Endothelial cell of umbilical vein (primary cell): ENCODE data around the gene PPEF2. TPM values are rescaled to one million over a fixed set of nuclear protein-coding genes. Genes with fewer than 3 reads are reported as not detected.
A peak's percentile ranks its signal among the peaks of the same experiment; 100 is the strongest.

Experiments
- Bru-seq: library from RNA; stranded (reverse); fragments of 400-500 nt; gene quantifications from one replicate; lab custom pipeline; 2021; lab: Mats Ljungman, UMichigan
- BruChase-seq, 2 experiments: library from RNA; stranded (reverse); fragments of 400-500 nt; gene quantifications; one replicate each; lab custom pipeline; 2021; lab: Mats Ljungman, UMichigan
- BruUV-seq: library from RNA; stranded (reverse); fragments of 400-500 nt; replicated peaks from 2 replicates; lab custom pipeline; 2021; lab: Mats Ljungman, UMichigan
- CTCF ChIA-PET: fragments of 300-600, 350-600 bp; sonication (Branson Sonifier 250); formaldehyde crosslinking; loops from one replicate; lab custom pipeline; 2021; ENCODE audit warnings: antibody characterized with exemption, inconsistent platforms; lab: Charles Lee
- POLR2A ChIA-PET: fragments of 300-600, 350-600 bp; sonication (Branson Sonifier 250); formaldehyde crosslinking; loops from one replicate; lab custom pipeline; 2021; ENCODE audit warnings: antibody characterized with exemption, inconsistent platforms; lab: Charles Lee
- DNase-seq: peaks from one replicate; pipeline ENCODE4 v3.0.0-alpha.2; 2011; ENCODE audit warnings: low read depth, low spot score
- FAIRE-seq: peaks from 2 replicates; lab custom pipeline; 2011; peaks lifted over from hg19 to GRCh38; lab: Jason Lieb, UNC
- H2AFZ ChIP-seq: 2 replicates; pipeline ENCODE4 v1.6.0; 2012; ENCODE audit warnings: low read depth, low read length, control low read depth, inconsistent platforms
- H3K27ac ChIP-seq: 2 replicates; pipeline ENCODE4 v1.5.1; 2011; ENCODE audit warnings: low read depth, mild to moderate bottlenecking, control low read depth, low read length, moderate library complexity; ENCODE audit not compliant: insufficient read depth
- H3K27me3 ChIP-seq, 2 experiments: 2 replicates each; pipeline versions ENCODE4 v1.6.0 to v1.6.1; 2011; ENCODE audit warnings: low read length in 2 of 2, mixed read lengths in 1 of 2; ENCODE audit not compliant: control insufficient read depth in 2 of 2, insufficient read depth in 2 of 2
- H3K36me3 ChIP-seq, 2 experiments: 2 replicates in 1 of 2; 3 replicates in 1 of 2; pipeline ENCODE4 v1.5.1; 2011; ENCODE audit warnings: low read length in 2 of 2, mild to moderate bottlenecking in 1 of 2, moderate library complexity in 1 of 2; ENCODE audit not compliant: control insufficient read depth in 2 of 2, insufficient read depth in 2 of 2; ENCODE audit errors: extremely low read depth in 1 of 2
- H3K4me1 ChIP-seq: 3 replicates; pipeline ENCODE4 v1.5.1; 2011; ENCODE audit warnings: mild to moderate bottlenecking, low read length; ENCODE audit not compliant: control insufficient read depth, insufficient read depth; ENCODE audit errors: extremely low read depth
- H3K4me2 ChIP-seq: 2 replicates; pipeline ENCODE4 v1.6.1; 2011; ENCODE audit warnings: low read length, control low read depth, mixed read lengths; ENCODE audit not compliant: insufficient read depth
- H3K4me3 ChIP-seq, 3 experiments: fragments of 200-600 bp in 1 of 3; sonication (generic), shearing (Covaris generic) in 1 of 3; replicated peaks in 1 of 3; 2 replicates each; pipeline ENCODE4 v1.5.1; 2011 to 2016; ENCODE audit warnings: control low read depth in 3 of 3, low read length in 3 of 3, mild to moderate bottlenecking in 2 of 3, inconsistent platforms in 1 of 3, low read depth in 1 of 3, moderate library complexity in 1 of 3; ENCODE audit not compliant: insufficient read depth in 1 of 3
- H3K79me2 ChIP-seq: 2 replicates; pipeline ENCODE4 v1.6.0; 2012; ENCODE audit warnings: low read length, inconsistent platforms; ENCODE audit not compliant: control insufficient read depth, insufficient read depth
- H3K9ac ChIP-seq: replicated peaks from 2 replicates; pipeline ENCODE3; 2011; ENCODE audit warnings: low read length, control low read depth; ENCODE audit not compliant: insufficient read depth; ENCODE audit errors: extremely low read depth
- H3K9me1 ChIP-seq: replicated peaks from 3 replicates; pipeline ENCODE4 v1.6.0; 2011; ENCODE audit warnings: mild to moderate bottlenecking, low read length; ENCODE audit not compliant: control insufficient read depth, insufficient read depth; ENCODE audit errors: extremely low read depth
- H3K9me3 ChIP-seq: replicated peaks from 2 replicates; pipeline ENCODE4 v1.5.1; 2012; ENCODE audit warnings: low read length, inconsistent platforms; ENCODE audit not compliant: control insufficient read depth, insufficient read depth
- H4K20me1 ChIP-seq: replicated peaks from 2 replicates; pipeline ENCODE3; 2011; ENCODE audit warnings: mild to moderate bottlenecking, low read length; ENCODE audit not compliant: control insufficient read depth, insufficient read depth; ENCODE audit errors: extremely low read depth
- EZH2 ChIP-seq: IDR thresholded peaks from 2 replicates; pipeline ENCODE4 v1.6.1; 2012; ENCODE audit warnings: borderline replicate concordance, low read depth, mild to moderate bottlenecking, moderate library complexity, low read length, inconsistent platforms; ENCODE audit not compliant: severe bottlenecking
- FOS ChIP-seq: IDR thresholded peaks from 2 replicates; pipeline ENCODE4 v1.6.1; 2011; ENCODE audit warnings: mild to moderate bottlenecking, low read length, moderate library complexity, borderline replicate concordance; ENCODE audit not compliant: insufficient read depth
- GATA2 ChIP-seq: IDR thresholded peaks from 2 replicates; pipeline ENCODE4 v1.7.0; 2011; ENCODE audit warnings: low read depth, mild to moderate bottlenecking, moderate library complexity, mixed read lengths, low read length; ENCODE audit not compliant: insufficient read length, insufficient read depth
- JUN ChIP-seq: IDR thresholded peaks from 2 replicates; pipeline ENCODE4 v1.6.1; 2011; ENCODE audit warnings: borderline replicate concordance, low read depth; ENCODE audit not compliant: insufficient read length, insufficient read depth
- POLR2A ChIP-seq: IDR thresholded peaks from 2 replicates; pipeline ENCODE4 v1.6.1; 2012; ENCODE audit warnings: low read depth, mild to moderate bottlenecking, control low read depth, low read length
- POLR2AphosphoS5 ChIP-seq: IDR thresholded peaks from 2 replicates; pipeline ENCODE4 v1.6.1; 2012; ENCODE audit warnings: low read depth, mild to moderate bottlenecking, control low read depth, low read length, moderate library complexity; ENCODE audit not compliant: insufficient read depth
- dilution Hi-C: fragments of 300-500 bp; cut with MboI; formaldehyde crosslinking; loops from one replicate; pipeline ENCODE4 v1.15.0; 2019; ENCODE audit warnings: low sequenced_read_pairs; ENCODE audit not compliant: extremely low pct_ligation_motif_present
- intact Hi-C: fragments of 100-400 bp; cut with micrococcal nuclease; formaldehyde crosslinking; loops from one replicate; pipeline ENCODE4 v1.10.0; 2022
- long read RNA-seq: library from polyadenylated mRNA; stranded (forward); transcript quantifications from one replicate; pipeline ENCODE4 v2.0.0, GENCODE V29; 2021
- polyA minus RNA-seq, 3 experiments: library from RNA; depleted of rRNA, polyadenylated mRNA; stranded (reverse); fragments of >200 nt; gene quantifications; 1 replicate in 1 of 3; 2 replicates in 2 of 3; pipeline ENCODE4 v1.2.3, GENCODE V29; 2011
- polyA plus RNA-seq, 4 experiments: library from polyadenylated mRNA; depleted of rRNA in 3 of 4; stranded (reverse) in 3 of 4; unstranded in 1 of 4; fragments of >200 nt; gene quantifications; 2 replicates each; pipeline versions ENCODE4 v1.2.1 to v1.2.3, GENCODE V29; 2011 to 2012; ENCODE audit warnings: missing spikeins in 1 of 4
- total RNA-seq: library from RNA; stranded (reverse); gene quantifications from 2 replicates; pipeline ENCODE4 v1.2.3, GENCODE V29; 2021
- TF ChIP-seq, protein P1 (sequence below), 2 donors: IDR thresholded peaks; 1 replicate in 1 of 2; 2 replicates in 1 of 2; pipeline ENCODE4 v1.5.1; 2011; ENCODE audit warnings: low read length in 2 of 2, mild to moderate bottlenecking in 2 of 2, moderate library complexity in 2 of 2, control low read depth in 1 of 2, inconsistent platforms in 1 of 2, low read depth in 1 of 2; ENCODE audit not compliant: insufficient read depth in 1 of 2; ENCODE audit errors: extremely low read depth in 1 of 2
- TF ChIP-seq, protein P2 (sequence below): IDR thresholded peaks from 2 replicates; pipeline ENCODE4 v1.6.1; 2011; ENCODE audit not compliant: insufficient read depth, insufficient read length

PPEF2 gene, protein sequence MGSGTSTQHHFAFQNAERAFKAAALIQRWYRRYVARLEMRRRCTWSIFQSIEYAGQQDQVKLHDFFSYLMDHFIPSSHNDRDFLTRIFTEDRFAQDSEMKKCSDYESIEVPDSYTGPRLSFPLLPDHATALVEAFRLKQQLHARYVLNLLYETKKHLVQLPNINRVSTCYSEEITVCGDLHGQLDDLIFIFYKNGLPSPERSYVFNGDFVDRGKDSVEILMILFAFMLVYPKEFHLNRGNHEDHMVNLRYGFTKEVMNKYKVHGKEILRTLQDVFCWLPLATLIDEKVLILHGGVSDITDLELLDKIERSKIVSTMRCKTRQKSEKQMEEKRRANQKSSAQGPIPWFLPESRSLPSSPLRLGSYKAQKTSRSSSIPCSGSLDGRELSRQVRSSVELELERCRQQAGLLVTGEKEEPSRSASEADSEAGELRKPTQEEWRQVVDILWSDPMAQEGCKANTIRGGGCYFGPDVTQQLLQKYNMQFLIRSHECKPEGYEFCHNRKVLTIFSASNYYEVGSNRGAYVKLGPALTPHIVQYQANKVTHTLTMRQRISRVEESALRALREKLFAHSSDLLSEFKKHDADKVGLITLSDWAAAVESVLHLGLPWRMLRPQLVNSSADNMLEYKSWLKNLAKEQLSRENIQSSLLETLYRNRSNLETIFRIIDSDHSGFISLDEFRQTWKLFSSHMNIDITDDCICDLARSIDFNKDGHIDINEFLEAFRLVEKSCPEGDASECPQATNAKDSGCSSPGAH
- total RNA-seq (not detected in 2 replicates), polyA plus RNA-seq (0.23 TPM in 1 of 2 replicates, not detected in the other), polyA minus RNA-seq (not detected in 2 replicates), Bru-seq, nascent RNA (percentile 10 among the genes with signal in this experiment), BruChase-seq, experiment 1, labeled RNA remaining after a 6-hour chase (percentile 22 among the genes with signal in this experiment), BruChase-seq, experiment 2, labeled RNA remaining after a 2-hour chase (percentile 7 among the genes with signal in this experiment)
- polyA plus RNA-seq (2011; cell fraction: cytosol; rRNA removed): not detected in 2 replicates
- polyA plus RNA-seq (2011; cell fraction: nucleus; rRNA removed): not detected in 2 replicates
- not detected in 2 replicates for polyA plus RNA-seq (2012)
- polyA minus RNA-seq (2011; cell fraction: cytosol; rRNA and poly(A)+ RNA removed): not detected
- not detected in 2 replicates for polyA minus RNA-seq (2011; cell fraction: nucleus; rRNA and poly(A)+ RNA removed)
- long read RNA-seq: 0 reads

DNA sequence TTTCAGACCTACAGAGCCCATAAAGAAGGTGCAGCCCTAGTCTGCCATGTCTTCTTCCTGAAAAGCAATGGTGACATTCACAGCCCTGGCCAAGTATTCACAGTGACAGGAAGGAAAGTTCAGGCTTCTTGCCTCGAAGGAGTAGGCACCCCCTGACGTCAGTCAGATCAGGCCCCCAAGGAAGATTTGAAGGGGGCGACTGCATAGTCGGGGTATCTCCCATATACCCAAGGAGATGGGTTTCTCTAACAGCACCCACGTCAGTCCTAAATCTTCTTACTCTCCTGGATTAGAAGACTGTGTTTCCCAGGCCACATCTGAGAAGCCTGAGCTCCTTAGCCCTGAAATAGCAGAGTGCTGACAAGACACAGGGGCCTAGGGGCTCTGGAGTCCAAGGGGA, at the start of gene PPEF2:
PPEF2 (minus strand) TSS at position 101 of the 400 bp plus-strand sequence. CDS start 6,127 bp downstream, outside the sequence.
- TF ChIP-seq EZH2 (no peak), POLR2AphosphoS5 (no peak), GATA2 (no peak), POLR2A (no peak), FOS (no peak), JUN (no peak)
- TF ChIP-seq, protein P1, sequence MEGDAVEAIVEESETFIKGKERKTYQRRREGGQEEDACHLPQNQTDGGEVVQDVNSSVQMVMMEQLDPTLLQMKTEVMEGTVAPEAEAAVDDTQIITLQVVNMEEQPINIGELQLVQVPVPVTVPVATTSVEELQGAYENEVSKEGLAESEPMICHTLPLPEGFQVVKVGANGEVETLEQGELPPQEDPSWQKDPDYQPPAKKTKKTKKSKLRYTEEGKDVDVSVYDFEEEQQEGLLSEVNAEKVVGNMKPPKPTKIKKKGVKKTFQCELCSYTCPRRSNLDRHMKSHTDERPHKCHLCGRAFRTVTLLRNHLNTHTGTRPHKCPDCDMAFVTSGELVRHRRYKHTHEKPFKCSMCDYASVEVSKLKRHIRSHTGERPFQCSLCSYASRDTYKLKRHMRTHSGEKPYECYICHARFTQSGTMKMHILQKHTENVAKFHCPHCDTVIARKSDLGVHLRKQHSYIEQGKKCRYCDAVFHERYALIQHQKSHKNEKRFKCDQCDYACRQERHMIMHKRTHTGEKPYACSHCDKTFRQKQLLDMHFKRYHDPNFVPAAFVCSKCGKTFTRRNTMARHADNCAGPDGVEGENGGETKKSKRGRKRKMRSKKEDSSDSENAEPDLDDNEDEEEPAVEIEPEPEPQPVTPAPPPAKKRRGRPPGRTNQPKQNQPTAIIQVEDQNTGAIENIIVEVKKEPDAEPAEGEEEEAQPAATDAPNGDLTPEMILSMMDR (IDR thresholded peaks at IDR 0.05; ENCODE audit: extremely low read depth in 1 of 2, insufficient read depth in 1 of 2, low read depth in 1 of 2, low read length in 2 of 2): no peak
- TF ChIP-seq, protein P2, sequence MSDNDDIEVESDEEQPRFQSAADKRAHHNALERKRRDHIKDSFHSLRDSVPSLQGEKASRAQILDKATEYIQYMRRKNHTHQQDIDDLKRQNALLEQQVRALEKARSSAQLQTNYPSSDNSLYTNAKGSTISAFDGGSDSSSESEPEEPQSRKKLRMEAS: no peak
- BruUV-seq: no TSS peak
- dilution Hi-C loops: no loop called here
- Histone ChIP-seq H3K36me3 (no peaks in the 10 kb centered on the region), H4K20me1 (no peaks in the 10 kb centered on the region), H3K4me1 (no peaks in the 10 kb centered on the region), H3K4me3 (no peak within 1 kb of the TSS), H3K79me2 (no peaks in the 10 kb centered on the region), H2AFZ (no peak within 1 kb of the TSS), H3K27me3 (peaks cover 3 to 4% of the 10 kb centered on the region in 2 experiments), H3K9me3 (no peaks in the 10 kb centered on the region), H3K9me1 (no peaks in the 10 kb centered on the region), H3K9ac (no peak within 1 kb of the TSS), H3K27ac (no peak within 1 kb of the TSS), H3K4me2 (no peak within 1 kb of the TSS)
- intact Hi-C loops: no loop called here
- FAIRE-seq (no peak), DNase-seq (no peak)
- CTCF ChIA-PET: interaction anchor here (1.1 to 5.0 kb wide), 2 partner anchors 12 to 14 kb away, joined by 5 to 21 read pairs; no protein-coding TSS in a partner anchor
- POLR2A ChIA-PET: no interaction called here
